H1 (cell line): Measurements from ENCODE around the gene HTR4. TPM values are rescaled to one million over a fixed set of nuclear protein-coding genes. Genes with fewer than 3 reads are reported as not detected.

Experiments
- CREB1 ChIP-seq: IDR thresholded peaks from 2 replicates; pipeline ENCODE4 v1.6.1; 2012; ENCODE audit warnings: inconsistent platforms
- CTBP2 ChIP-seq: IDR thresholded peaks from 2 replicates; pipeline ENCODE4 v1.7.0; 2011; ENCODE audit warnings: borderline replicate concordance, mild to moderate bottlenecking, moderate library complexity, mixed read lengths, low read length; ENCODE audit not compliant: insufficient read depth, insufficient read length
- JUN ChIP-seq: IDR thresholded peaks from 2 replicates; pipeline ENCODE4 v1.6.1; 2011; ENCODE audit warnings: low read depth, mild to moderate bottlenecking, improper control_type of control experiment, low read length
- MAFK ChIP-seq: IDR thresholded peaks from 2 replicates; pipeline ENCODE4 v1.6.1; 2012; ENCODE audit warnings: low read depth, mild to moderate bottlenecking, improper control_type of control experiment, low read length
- SAP30 ChIP-seq: fragments of 300-600 bp; sonication (generic); IDR thresholded peaks from 2 replicates; pipeline ENCODE4 v1.7.1; 2012; ENCODE audit warnings: low read length, moderate library complexity, mild to moderate bottlenecking, inconsistent platforms; ENCODE audit not compliant: insufficient read depth, insufficient replicate concordance
- SRF ChIP-seq: IDR thresholded peaks from 2 replicates; pipeline ENCODE4 v1.6.1; 2011; ENCODE audit warnings: mild to moderate bottlenecking, low read depth, low read length, moderate library complexity
- polyA plus RNA-seq, 7 experiments: library from polyadenylated mRNA; depleted of rRNA in 3 of 7; stranded (reverse) in 5 of 7; unstranded in 2 of 7; fragments of >200 nt in 5 of 7; fragments of 200-250 nt in 2 of 7; gene quantifications; 1 replicate in 5 of 7; 2 replicates in 1 of 7; 4 replicates in 1 of 7; pipeline versions ENCODE4 v1.2.1 to v1.2.3, GENCODE V29; 2011 to 2013; ENCODE audit warnings: missing spikeins in 2 of 7, mixed read lengths in 2 of 7
- total RNA-seq: library from RNA; stranded (reverse); fragmentation: NEBNext Ultra II Directional; extraction: Animal tissue kit (Norgen Biotek cat#: 25700); gene quantifications from 2 replicates; pipeline ENCODE4 v1.2.1, GENCODE V29; 2021

Gene HTR4
- total and polyA plus RNA-seq, 2 of the 8 experiments (the other 6 are each of a cell fraction or from before 2014, with no cell fraction given) = not detected

DNA sequence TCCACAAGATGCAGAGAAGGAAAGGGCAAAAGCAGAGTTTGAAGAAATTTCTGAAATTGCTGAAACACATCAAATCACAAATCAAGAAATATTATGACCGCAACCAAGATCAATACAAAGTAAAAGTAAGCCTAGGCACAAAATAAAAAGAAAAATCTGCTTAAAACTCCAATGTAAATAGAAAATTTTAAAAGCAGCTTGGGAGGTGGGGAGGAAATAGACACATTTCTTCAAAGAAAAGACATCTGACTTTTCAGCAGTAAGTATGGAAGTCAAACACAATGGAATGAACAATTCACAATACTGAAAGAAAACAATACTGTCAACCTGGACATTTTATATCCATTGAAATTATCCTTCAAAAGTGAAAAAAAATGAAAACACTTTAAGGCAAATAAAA is 55.1 kb downstream of the HTR4 start (continued):
- TF ChIP-seq SRF (no peak), MAFK (no peak), CREB1 (no peak), CTBP2 (no peak), JUN (no peak), SAP30 (no peak)
